Measurements from ENCODE around the gene XIRP1.

- peak in 1 of 4 experiments; percentile 17 for TF ChIP-seq CTCF (IDR thresholded peaks at IDR 0.05)
- no peak for TF ChIP-seq POLR2A (IDR thresholded peaks at IDR 0.05)
Measured at GRCh38 chr3:39150148-39150802, 42.1 kb downstream of the XIRP1 start.

All from gastroesophageal sphincter (tissue), 3 donors.